AG04449 (cell line): ENCODE data around the gene ANKS1B.

Source experiments
- CTCF ChIA-PET: fragments of 350-600 bp; formaldehyde crosslinking; extraction: SDS; loops from one replicate; lab custom pipeline; 2021; ENCODE audit warnings: antibody characterized with exemption; lab: Yijun Ruan, JAX
- POLR2A ChIA-PET: fragments of 400-600, 350-600 bp; formaldehyde crosslinking; extraction: SDS; loops from one replicate; lab custom pipeline; 2020; ENCODE audit warnings: antibody characterized with exemption, inconsistent platforms; lab: Yijun Ruan, JAX
- DNase-seq: peaks from one replicate; pipeline ENCODE4 v3.0.0-alpha.2; 2010; ENCODE audit warnings: low read depth, low spot score
- H3K4me3 ChIP-seq: 2 replicates; pipeline ENCODE4 v1.5.1; 2011; ENCODE audit warnings: low read depth, mild to moderate bottlenecking, control low read depth, low read length
- CTCF ChIP-seq: IDR thresholded peaks from one replicate; pipeline ENCODE4 v1.5.1; 2011; ENCODE audit warnings: mild to moderate bottlenecking, moderate library complexity, low read length, control low read depth, inconsistent platforms; ENCODE audit not compliant: insufficient read depth; ENCODE audit errors: missing control alignments

Gene ANKS1B

GRCh38 chr12:99436584-99436983 lies 548.2 kb downstream of the ANKS1B start:
- ChIA-PET POLR2A (no interaction called here), CTCF (no interaction called here)
- no peak overlapping the region for H3K4me3 ChIP-seq
- no peak for TF ChIP-seq CTCF
- no peak for DNase-seq

GRCh38 chr12:99435095-99435791 lies 549.5 kb downstream of the ANKS1B start:
- DNase-seq, result no peak

GRCh38 chr12:99433155-99433554 lies 551.6 kb downstream of the ANKS1B start:
- TF ChIP-seq CTCF, result no peak
- ChIA-PET POLR2A (no interaction called here), CTCF (no interaction called here)
- DNase-seq, result no peak
- no peak overlapping the region for H3K4me3 ChIP-seq

More at GRCh38 chr12:99435095-99435791, 549.5 kb downstream of the ANKS1B start:
- no peak overlapping the region for H3K4me3 ChIP-seq
- ChIA-PET POLR2A (no interaction called here), CTCF (no interaction called here)
- TF ChIP-seq CTCF, result no peak

GRCh38 chr12:99431203-99431602 lies 553.5 kb downstream of the ANKS1B start:
- ChIA-PET CTCF (no interaction called here), POLR2A (no interaction called here)
- no peak for DNase-seq
- TF ChIP-seq CTCF, result no peak
- no peak overlapping the region for H3K4me3 ChIP-seq

- POLR2A ChIA-PET, result no interaction called here
- CTCF ChIA-PET, result no interaction called here
- DNase-seq, result no peak
- TF ChIP-seq CTCF, result no peak
- H3K4me3 ChIP-seq, result no peak overlapping the region
These were observed 557.6 kb downstream of the ANKS1B start for GRCh38 chr12:99427104-99427503.

- ChIA-PET CTCF (no interaction called here), POLR2A (no interaction called here)
- DNase-seq, result no peak
- TF ChIP-seq CTCF, result no peak
- H3K4me3 ChIP-seq, result no peak overlapping the region
These were observed 566.4 kb downstream of the ANKS1B start for GRCh38 chr12:99418379-99418778.
